Measurements from ENCODE around the gene PSD4.
A peak's percentile ranks its signal among the peaks of the same experiment; 100 is the strongest.

The PSD4 gene

DNA sequence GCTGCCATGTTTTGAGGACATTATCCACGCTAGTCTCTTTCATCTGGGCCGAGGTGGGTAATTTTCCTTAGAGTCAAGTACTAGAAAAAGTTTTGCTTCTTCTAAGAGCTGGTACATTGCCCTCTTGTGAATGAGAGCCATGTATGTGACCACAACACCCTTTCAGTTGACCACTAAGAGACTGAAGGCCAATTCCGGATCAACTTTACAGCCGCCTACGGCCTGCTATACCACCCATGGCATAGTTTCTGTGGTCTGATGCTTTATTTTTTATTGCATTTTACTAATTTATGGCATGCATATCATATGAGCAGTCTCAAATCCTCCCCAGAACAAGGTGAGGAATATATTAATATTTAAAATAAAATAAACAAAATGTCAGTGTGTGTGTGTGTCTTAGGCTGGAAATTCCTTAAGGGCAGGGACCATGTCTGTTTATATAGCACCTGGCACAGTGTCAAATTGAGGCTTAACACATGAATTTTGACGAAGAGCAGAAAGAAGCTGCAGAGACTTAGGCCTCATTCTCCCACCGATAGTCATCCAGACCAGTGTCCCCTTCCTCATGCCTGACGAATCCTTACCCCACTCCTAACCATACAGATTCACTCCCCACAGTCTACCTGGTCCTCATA lies 35.4 kb downstream of the PSD4 start:
- DNase-seq, result no peak

DNA sequence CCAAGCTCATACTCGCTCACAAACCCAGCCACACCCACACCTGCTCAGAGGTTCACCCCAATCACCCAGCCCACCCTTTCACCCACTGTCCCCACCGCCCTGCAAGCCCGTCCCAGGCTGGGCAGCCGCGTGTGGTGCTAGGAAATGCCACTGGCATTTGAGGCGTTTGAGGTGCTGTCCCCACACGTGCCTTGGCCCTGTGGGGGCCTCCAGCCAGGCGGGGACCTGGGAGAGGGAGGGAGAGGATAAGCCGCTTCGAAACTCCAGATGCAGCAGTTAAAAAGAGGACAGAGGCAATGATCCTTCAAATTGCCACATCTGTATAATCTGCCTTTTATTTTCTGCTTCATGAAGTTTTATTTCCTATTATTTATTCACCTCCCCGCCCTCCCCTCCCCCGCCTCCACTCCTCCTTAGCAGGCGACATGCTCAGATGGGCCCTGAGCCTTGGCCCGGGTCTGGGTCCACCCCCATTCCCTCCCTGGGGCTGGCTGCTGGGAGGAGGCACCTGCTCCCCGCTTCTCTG lies 35.9 kb downstream of the PSD4 start:
- no peak for DNase-seq

DNA sequence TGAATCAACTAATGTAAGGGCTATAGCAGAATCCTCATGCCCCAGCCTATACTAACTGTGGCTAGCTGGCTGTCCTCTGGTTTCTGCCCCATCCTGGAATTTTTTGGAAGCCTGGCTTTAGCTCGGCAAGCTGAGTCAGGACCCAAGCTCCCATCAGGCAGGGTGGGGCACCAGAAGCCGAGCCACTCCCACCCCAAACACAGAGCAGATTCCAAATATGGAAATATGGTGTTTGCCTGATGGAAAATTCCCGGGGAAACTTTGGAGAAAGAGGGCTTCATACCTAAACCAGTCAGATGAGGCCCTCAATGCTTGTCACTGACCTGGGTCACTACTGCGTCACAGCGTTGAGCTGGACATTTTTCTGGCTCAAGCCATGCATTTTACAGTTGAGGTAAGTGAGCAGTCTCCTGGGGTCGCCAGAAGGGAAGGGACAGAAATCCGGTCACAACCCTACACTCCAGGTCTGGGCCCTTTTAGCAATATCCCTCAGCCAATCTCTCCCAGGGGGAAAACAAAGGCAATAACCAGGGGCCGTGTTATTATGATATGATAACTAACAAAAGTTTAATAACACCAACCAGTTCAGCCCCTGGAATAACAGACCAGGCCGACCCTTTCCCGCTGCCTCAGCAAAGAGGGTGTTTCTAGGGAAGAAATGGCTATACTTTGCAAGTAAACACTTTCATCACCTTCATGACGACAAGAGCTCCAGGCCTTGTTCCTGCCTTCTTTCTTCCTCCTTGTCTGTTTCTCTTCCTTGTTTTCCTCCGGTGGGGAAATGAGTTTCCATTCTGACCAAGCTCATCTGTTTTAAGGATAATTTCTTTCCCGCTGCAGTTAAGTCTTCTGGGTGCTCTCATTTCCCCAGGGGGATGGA lies 37.7 kb downstream of the PSD4 start:
- no peak for DNase-seq

DNA sequence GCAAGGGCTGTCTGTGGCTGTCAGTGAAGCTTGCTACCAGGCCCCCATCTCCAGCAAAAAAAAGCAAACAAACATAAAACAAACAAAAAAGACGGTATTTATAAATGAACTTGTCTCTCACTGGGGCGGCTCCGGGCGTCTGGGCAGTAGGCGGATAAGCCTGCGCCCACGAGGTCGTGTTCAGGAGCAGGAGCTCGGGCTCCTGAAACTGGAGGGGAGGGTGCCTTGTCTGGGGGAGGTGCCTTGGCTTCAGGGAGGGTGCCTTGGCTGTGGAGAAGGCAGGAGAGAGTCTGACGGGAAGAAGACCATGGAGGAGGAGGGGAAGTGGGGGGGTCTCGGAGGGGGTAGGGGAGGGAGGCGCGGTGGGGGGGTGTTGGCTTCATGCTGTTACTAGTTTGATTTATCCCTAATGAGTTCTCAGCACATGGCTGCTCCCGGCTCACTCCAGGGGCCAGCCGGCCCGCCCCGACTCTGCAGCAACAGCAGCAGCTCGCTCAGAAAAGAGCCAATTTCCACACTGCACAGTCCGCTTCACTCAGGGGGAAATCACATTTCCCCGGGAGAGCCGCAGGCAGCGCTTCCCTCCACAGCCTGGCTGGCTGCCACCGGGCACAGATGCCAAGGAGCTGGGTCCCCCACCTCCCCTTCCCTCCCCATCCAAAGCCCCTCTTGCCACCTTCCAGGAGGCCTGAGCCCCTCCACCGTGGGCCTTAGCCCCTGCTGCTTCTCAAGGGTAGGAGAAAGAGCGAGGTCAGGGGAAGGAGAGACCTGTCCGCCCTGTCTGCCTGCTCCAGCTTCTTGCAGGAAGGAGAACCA lies 38.7 kb downstream of the PSD4 start:
- DNase-seq, result no peak

DNA sequence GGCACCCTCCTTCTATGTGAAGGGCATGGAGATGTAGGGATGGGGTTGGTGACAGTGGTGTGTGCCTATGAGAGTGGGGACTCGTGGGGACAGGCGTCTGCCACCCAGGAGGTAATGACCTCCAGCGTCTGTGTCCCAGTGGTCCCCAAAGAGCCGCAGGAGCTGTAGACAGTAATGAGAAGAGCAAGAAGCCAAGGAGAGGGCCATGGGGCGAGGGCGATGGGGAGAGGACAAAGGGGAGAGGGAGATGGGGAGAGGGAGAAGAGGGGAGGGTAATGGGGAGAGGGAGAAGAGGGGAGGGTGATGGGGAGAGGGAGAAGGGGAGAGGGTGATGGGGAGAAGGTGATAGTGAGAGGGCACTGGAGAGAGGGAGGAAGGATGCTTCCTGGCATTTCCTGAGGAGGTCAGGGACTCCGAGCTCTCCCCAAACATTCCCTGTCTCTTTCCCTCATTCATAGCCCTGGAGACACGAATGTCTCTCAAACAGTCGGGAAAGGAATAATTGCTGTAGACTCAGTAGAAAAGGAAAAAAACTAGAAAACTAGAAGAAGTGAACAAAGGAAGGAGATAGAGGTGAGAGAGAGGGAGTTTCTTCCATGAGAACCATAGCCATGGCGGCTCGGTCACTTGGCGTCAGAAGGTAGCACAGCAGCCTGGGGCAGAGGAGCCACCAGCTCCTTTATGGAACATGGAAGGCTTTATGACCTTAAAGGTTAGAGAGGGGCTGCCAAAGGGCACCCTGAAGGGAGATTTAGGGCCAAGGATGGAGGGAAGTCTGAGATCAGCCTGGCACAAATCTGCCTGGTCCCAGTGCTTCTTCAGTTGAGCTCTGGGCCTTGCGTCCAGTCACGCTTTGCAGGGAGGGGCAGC lies 39.5 kb downstream of the PSD4 start:
- no peak for DNase-seq

DNA sequence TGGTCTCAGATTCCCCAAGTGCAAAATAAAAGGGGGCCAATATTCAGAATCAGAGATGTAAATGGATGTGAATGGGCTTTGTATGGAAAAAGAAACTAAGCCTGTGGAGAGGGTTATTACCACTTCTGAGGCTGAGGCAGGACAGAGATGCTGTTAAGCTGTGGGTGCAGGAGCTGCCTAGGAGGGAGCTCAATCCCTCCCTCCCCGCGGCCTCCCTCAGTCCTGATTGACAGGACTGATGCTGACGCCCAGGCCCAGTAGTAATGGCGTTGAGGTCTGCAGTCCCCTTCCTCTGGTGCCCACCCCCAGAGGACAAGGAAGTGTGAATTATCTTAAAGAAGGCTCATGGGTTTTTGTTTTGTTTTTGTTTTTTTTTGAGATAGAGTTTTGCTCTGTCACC lies 40.4 kb downstream of the PSD4 start:
- no peak for DNase-seq

DNA sequence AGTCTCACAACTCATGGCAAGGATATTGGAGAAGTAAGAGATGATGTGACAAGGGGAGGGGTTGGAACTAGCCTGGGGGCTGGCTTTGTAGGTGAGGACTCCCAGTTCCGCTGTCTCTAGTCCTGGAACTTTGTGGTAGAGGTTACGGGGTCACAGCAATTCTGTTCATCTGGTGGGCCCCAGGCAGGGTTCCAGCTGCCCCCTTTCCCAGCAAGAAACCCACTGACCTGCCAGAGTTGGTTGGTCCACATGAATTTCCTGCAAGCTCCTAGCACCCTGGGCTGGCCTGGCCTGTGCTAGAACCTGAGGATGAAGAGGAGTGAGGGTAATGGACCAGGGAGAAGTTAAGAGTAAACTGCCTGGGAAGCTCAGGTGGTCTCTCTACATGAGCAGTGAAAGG lies 41.3 kb downstream of the PSD4 start:
- no peak for DNase-seq

DNA sequence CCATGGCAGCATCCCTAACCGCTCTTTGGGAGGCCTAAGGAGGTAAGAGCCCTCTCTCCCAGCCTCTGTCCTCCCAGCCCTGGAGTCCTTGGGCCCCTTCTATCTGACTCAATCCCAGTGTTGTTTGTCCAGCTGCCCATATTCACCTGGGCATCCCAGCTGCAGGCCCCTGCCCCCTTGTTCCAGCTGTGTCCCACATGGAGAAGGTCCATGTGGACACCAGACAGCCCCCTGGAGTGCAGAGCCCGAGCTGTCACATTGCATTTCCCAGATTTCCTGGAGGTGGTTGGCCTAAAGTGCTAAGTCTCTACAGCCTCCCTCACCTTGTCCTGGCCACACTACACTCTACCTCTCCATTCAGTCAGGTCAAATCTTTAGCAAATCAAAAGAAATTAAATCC lies 42.5 kb downstream of the PSD4 start:
- DNase-seq, result no peak

DNA sequence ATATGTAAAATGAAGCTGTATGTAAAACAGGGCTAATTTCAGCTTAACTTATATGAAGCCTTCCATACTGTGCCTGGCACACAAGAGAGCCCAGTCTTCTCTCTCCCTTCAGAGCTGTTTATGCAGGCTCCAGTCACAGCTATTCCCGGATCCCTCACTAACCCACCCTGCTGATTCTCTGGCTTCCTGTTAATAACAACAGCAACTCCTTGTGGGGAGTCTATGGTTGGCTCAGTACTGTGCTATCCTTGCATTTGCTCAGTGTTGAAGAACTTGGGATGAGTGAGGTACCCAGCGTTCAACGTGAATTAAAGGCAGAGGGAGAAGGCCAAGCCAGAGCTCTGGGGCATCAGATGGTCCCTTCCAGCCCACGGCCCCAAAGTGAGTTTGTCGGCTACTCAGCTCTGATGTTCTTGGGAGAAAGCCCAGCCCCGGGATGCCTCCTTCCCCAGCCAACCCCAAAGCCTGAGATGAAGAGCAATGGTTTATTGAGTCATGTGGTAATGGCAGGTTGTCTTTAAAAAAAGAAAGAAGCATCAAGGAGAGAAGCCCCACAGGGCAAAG lies 43.2 kb downstream of the PSD4 start:
- no peak for DNase-seq

DNA sequence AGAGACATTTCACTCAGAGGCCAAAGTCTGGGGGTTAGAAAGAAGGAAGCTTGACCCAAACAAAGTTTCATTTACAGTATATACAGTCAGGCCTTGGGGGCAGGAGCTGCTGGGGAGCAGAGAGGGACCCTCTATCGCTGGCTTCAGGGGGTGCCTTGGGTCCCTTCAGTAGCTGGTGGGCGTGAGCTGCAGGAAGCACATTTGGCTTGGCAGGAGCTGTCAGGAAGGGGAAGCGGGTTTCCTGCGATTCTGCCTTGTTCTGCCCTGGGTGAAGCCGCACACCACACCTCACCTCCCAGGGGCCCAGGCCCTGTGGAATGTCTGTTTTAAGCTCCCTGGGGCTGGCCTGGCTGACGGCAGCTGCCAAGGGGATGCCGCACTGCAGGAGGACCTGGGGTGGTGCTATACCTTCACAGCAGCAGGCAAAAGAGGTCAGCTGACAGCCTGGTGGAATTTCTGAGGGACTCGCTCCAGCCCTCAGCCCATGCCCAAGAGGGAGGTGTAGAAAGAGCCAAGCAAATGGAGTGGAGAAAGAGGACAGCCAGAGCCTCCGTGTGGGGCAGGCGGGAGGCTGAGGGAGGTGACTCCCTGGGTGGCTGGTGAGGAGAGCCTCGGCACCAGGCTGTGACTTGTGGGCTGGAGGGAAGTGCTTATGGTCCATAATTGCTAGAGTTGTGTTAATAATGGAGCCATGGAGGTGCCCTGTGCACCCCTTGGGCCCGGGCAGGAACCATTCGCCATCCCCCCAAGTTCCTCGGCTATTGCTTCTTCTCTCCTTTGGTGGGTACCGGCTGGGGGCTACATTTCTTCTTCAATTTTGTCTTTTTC lies 43.9 kb downstream of the PSD4 start:
- no peak for DNase-seq

DNA sequence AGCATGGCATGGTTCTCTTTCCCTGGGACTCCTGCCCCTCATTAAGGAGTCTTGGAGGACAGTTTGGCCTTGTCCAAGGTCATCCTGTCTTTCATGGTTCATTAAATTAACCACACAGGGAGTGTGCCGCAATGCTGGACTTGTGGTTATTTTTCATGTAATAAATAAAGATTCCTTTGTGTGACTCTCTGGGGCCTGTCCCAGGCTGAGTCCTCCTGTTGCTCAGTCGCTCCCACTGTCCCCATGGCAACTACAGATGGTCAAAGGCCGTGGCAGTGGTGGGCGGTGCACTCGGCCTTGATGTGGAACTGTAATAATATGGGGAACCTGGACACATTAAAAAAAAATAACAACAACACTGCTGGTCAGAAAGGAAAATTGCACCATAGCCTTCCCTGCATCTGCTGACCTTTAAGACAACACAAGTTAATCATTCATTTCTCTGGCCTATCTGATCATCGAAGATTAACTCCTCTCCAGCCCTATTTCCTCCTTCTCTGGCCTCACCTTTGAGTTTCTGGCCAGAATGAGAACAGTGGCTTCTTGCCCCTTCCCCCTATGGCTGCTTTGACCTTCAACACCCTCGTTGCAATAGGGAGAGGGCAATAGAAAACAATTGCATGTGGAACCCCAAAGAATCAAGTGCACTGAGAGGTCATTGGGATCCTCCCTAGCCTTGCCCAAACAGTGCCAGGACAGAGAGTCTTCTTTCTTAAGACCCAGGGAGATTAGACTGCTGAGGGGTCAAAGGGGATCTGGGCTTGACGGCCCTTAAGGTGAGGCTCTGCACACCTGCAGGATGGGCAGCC lies 44.7 kb downstream of the PSD4 start:
- DNase-seq, result peak in 1 of 2 donors; percentile 55

DNA sequence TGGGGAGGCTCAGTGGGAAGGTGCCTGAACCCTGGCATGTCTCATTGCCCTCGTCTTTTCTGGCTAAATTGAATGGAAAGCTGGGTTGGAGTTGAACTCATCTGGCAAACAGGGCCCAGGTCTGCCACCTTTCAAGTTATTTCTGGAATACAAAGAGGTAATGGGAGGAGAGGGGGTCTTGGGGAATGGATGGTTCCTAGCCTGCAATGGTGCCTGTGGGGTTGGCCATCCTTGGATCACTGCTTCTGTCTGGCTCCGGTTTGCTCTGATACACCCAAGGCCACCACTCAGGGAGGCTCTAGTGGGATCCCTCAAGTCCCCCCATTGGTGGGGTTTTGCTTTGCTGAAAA lies 45.3 kb downstream of the PSD4 start:
- no peak for DNase-seq

DNA sequence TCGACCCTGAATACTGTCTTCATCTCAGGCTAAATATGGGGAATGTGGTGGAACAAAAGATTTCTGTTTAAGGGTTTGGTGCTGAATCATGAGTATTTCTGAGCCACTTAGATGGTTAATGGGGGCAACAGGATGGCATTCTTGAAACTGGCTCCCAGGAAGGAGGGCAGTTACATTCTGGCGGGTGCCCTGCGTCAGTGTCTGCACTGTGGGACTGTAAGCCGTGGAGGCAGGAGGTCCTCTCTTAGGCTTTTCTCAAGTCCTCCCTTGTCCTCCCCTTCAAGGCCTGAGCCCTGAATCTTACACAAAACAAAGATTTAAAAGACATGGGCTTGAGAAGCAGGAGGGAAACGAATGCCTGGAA lies 45.7 kb downstream of the PSD4 start:
- no peak for DNase-seq

DNA sequence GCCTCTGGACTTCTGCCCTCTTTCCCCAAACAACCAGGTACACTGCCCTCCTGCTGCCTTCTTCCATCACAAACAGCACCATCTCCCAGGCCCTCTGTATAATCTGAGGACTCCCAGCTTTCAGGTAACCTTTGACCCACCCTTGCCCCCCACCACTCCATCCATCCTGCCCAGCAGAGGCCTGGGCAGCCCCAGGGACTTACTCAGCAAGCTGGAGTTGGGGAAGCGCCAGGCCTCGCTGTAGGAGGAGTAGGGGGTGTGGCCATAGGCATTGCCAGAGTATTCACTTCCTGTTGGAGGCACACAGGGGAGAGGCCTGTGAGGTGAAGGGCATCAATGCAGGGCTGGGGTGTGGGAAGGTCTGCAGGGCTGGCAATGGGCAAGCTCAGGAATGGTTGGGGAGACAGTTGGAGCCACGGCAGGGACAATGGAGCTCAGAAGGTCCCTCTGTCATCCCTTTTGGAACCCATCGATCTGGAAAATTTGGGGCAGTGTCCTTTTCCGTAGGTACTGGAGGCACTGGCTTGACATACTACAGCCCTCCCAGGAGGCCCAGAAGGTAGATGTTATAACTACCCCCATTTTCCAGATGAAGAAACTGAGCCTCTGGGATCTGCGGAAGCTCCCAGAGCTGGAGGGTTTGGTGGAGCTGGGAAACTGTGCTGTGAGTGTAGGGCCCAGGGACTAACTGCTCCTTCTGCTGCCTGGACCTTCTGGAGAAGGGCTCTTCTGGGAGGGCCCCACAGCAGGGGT lies 46.3 kb downstream of the PSD4 start:
- DNase-seq, result peak in 1 of 2 donors; percentile 27

DNA sequence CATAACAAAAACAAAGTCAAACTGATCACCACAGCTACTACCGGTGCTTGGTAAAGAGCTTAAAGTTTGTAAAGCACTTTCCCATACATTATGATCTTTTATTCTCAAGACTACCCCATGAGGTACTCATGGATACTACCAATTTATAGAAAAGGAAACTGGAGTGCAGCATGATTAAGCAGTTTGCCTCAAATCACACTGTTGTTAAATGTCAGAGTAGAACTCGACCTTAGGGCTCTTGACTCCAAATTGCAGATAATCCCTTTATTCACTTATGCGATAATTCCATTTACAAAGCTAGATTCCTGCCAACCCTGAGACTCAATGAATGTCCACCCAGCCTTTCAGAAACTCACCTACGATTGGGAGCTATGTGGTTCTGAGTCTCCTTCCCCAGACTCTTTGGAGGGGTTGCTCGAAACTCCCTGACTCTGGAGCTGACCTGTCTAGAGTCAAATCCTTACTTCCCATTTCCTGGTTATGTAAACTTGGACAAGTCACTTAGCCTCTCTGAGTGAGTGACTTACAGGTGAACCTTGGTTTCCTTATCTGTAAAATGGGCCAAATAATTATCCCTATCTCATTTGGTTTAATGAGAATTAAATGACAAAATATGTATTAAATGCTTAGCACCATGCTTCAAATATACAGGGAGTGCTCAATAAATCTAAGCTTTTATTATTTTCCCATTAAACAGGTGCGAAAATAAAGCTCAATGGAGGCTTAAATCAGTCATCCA lies 47.4 kb downstream of the PSD4 start:
- no peak for DNase-seq

DNA sequence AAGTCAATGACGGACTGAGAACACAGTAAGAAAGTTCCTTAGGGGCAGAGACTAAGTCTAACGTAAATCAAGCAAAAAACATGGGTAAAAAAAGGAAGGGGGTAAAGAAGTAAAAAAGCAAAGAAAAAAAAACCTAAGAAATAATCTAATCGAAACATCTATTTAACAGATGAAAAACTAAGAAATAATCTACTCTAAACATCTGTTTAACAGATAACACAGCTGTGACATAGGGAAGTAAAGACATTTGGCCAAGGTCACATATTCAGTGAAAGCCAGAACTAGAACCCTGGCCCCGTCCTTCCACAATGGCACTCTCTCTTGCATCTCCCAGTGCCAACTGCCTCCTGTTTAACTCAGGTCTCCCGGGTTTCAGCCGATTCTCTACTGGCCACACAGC lies 48.1 kb downstream of the PSD4 start:
- no peak for DNase-seq

DNA sequence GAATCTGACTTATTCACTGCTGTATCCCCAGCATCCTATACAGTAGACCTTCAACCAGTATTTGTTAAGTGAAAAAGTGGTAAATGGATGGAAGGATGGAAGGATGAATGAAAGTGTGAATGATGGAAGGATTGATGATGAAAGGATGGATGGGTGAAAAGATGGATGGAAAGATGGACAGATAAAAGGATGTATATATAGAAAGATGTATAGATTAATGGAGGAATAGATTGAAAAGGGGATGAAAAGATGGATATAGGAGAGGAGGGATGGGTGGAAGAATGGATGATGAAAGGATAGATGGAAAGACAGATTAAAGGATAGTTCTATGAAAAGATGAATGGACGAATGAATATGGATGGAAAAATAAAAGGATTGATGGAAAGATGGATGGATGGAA lies 50.0 kb downstream of the PSD4 start:
- DNase-seq, result no peak

DNA sequence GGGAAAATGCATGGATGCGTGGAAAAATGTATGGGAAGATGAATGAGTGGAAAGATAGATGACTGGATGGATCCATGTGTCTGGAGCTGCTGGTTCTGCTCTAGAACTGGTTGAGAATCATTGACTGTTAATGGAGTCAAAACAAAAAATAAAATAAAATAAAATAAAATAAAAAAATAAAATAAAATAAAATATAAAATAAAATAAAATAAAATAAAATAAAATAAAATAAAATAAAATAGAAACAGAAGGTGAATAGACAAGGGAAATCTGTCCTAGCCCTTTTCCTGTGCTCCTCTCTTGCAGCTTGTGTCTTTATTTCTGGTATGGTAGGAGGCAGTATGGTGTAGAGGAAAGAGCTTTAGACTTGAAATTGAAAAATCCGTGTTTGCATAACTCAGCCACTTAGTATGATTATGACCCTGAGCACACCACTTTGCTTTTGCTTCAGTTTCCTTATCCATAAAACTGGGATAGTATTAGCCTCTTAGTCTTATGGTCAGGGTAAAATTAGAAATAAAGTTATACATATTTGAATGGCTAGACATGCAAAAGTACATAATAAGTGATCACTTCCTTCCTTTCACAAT lies 51.0 kb downstream of the PSD4 start:
- no peak for DNase-seq
